Prostate gland (tissue), 2 donors: ENCODE measurements around the gene MGAT5. TPM values are rescaled to one million over a fixed set of nuclear protein-coding genes. Genes with fewer than 3 reads are reported as not detected.

Experiments
- DNase-seq: peaks from one replicate; pipeline ENCODE4 v3.0.0-alpha.2; 2019; ENCODE audit warnings: low spot score
- H3K27ac ChIP-seq, 2 donors: fragments of 200-600 bp; sonication (generic); 2 replicates each; pipeline ENCODE4 v1.5.1; 2017 to 2019
- H3K27me3 ChIP-seq: fragments of 200-600 bp; sonication (generic); replicated peaks from 2 replicates; pipeline ENCODE4 v1.5.1; 2019; ENCODE audit not compliant: insufficient read depth
- H3K36me3 ChIP-seq, 2 donors: fragments of 200-600 bp; sonication (generic); 1 replicate in 1 of 2; 2 replicates in 1 of 2; pipeline versions ENCODE4 v1.5.1 to v1.8.1; 2017 to 2019
- H3K4me1 ChIP-seq: fragments of 200-600 bp; sonication (generic); replicated peaks from 2 replicates; pipeline ENCODE4 v1.5.1; 2019
- H3K4me3 ChIP-seq, 2 donors: fragments of 200-600 bp; sonication (generic); 2 replicates each; pipeline ENCODE4 v1.5.1; 2017 to 2019
- H3K9me3 ChIP-seq: fragments of 200-600 bp; sonication (generic); 2 replicates; pipeline ENCODE4 v1.5.1; 2017
- CTCF ChIP-seq, 4 experiments: fragments of 200-600 bp in 2 of 4; fragments of 450-650 bp in 2 of 4; sonication (generic) in 2 of 4; IDR thresholded peaks; 1 replicate in 3 of 4; 2 replicates in 1 of 4; pipeline ENCODE4 v1.5.1; 2016 to 2019; ENCODE audit warnings: antibody characterized with exemption in 4 of 4, mild to moderate bottlenecking in 2 of 4, moderate library complexity in 2 of 4
- POLR2A ChIP-seq: fragments of 450-650 bp; IDR thresholded peaks from one replicate; pipeline ENCODE4 v1.6.1; 2016; ENCODE audit warnings: antibody characterized with exemption, mild to moderate bottlenecking
- POLR2AphosphoS5 ChIP-seq: sonication (generic); formaldehyde crosslinking; IDR thresholded peaks from one replicate; pipeline ENCODE4 v1.6.1; 2017; ENCODE audit warnings: antibody characterized with exemption
- WGBS: methylation state at CpG from one replicate; pipeline ENCODE4 v1.1.5; 2018; 5-methylcytosine and 5-hydroxymethylcytosine counted together
- intact Hi-C: fragments of 100-400 bp; cut with DNase I; formaldehyde crosslinking; loops from one replicate; pipeline ENCODE4 v1.14.2; 2022
- total RNA-seq, 2 donors: library from RNA; depleted of rRNA; stranded (reverse); fragments of >200 nt; gene quantifications; one replicate each; pipeline ENCODE4 v1.1.0, GENCODE V29; 2016

MGAT5 gene
- total RNA-seq, 2 donors from 2014 or later: 20.1 to 83.2 TPM

GRCh38 chr2:134244086-134244485, 9.8 kb upstream of the MGAT5 start:
- no peak for TF ChIP-seq CTCF (IDR thresholded peaks at IDR 0.05)
- no peak for TF ChIP-seq POLR2A
- no peak for TF ChIP-seq POLR2AphosphoS5
- H3K9me3 ChIP-seq: no peaks in the 10 kb centered on the region
- WGBS: 19% methylated on average over 2 of the region's 2 CpGs
- H3K4me3 ChIP-seq: no peak overlapping the region
- no peaks in the 10 kb centered on the region for H3K4me1 ChIP-seq
- no peaks in the 10 kb centered on the region for H3K36me3 ChIP-seq
- no peaks in the 10 kb centered on the region for H3K27me3 ChIP-seq
- H3K27ac ChIP-seq: no peak overlapping the region
- no peak for DNase-seq
- intact Hi-C loops: no loop called here

GRCh38 chr2:134244587-134244986, 9.3 kb upstream of the MGAT5 start:
- Histone ChIP-seq H3K27ac (no peak overlapping the region), H3K9me3 (no peaks in the 10 kb centered on the region), H3K4me1 (no peaks in the 10 kb centered on the region), H3K4me3 (no peak overlapping the region), H3K36me3 (no peaks in the 10 kb centered on the region), H3K27me3 (no peaks in the 10 kb centered on the region)
- DNase-seq: no peak
- intact Hi-C loops: no loop called here
- WGBS: 41% methylated on average over 3 of the region's 3 CpGs
- no peak for TF ChIP-seq POLR2A
- TF ChIP-seq CTCF (IDR thresholded peaks at IDR 0.05): no peak
- TF ChIP-seq POLR2AphosphoS5: no peak

- Histone ChIP-seq H3K27ac (no peak overlapping the region), H3K4me1 (no peaks in the 10 kb centered on the region), H3K4me3 (no peak overlapping the region), H3K27me3 (no peaks in the 10 kb centered on the region), H3K36me3 (no peaks in the 10 kb centered on the region), H3K9me3 (no peaks in the 10 kb centered on the region)
- intact Hi-C loops: loop anchor here (5.0 kb wide), 2 partner anchors 128 to 358 kb away; no protein-coding TSS in a partner anchor
- TF ChIP-seq POLR2AphosphoS5 (peak; percentile 53), CTCF (IDR thresholded peaks at IDR 0.05) (peak; percentile 51 to 69 (median 64)), POLR2A (no peak)
- DNase-seq: peak; percentile 76
- 14% methylated on average over 2 of the region's 2 CpGs for WGBS
Measured at GRCh38 chr2:134245340-134245984, 8.4 kb upstream of the MGAT5 start.

GRCh38 chr2:134246154-134246874, 7.6 kb upstream of the MGAT5 start:
- H3K4me1 ChIP-seq: no peaks in the 10 kb centered on the region
- intact Hi-C loops: loop anchor here (5.0 kb wide), 2 partner anchors 129 to 359 kb away; no protein-coding TSS in a partner anchor
- no peak for TF ChIP-seq CTCF (IDR thresholded peaks at IDR 0.05)
- TF ChIP-seq POLR2A: no peak
- TF ChIP-seq POLR2AphosphoS5: no peak
- no peak for DNase-seq
- H3K4me3 ChIP-seq: no peak overlapping the region
- no peak overlapping the region for H3K27ac ChIP-seq
- 79% methylated on average over 7 of the region's 7 CpGs for WGBS
- H3K27me3 ChIP-seq: no peaks in the 10 kb centered on the region
- no peaks in the 10 kb centered on the region for H3K9me3 ChIP-seq
- no peaks in the 10 kb centered on the region for H3K36me3 ChIP-seq

- H3K4me3 ChIP-seq: no peak overlapping the region
- no peaks in the 10 kb centered on the region for H3K4me1 ChIP-seq
- WGBS: 89% methylated on average over 1 of the region's 1 CpG
- H3K9me3 ChIP-seq: no peaks in the 10 kb centered on the region
- intact Hi-C loops: loop anchor here (5.0 kb wide), 2 partner anchors 130 to 360 kb away; no protein-coding TSS in a partner anchor
- no peaks in the 10 kb centered on the region for H3K27me3 ChIP-seq
- H3K36me3 ChIP-seq: no peaks in the 10 kb centered on the region
- no peak for DNase-seq
- no peak overlapping the region for H3K27ac ChIP-seq
- TF ChIP-seq CTCF (IDR thresholded peaks at IDR 0.05) (no peak), POLR2AphosphoS5 (no peak), POLR2A (no peak)
Measured at GRCh38 chr2:134247679-134248078, 6.2 kb upstream of the MGAT5 start.
